Measurements from ENCODE around the gene NPAS2. TPM values are rescaled to one million over a fixed set of nuclear protein-coding genes. Genes with fewer than 3 reads are reported as not detected.

NPAS2 gene
- total RNA-seq, 1 donor from 2014 or later = 8.2 TPM

GRCh38 chr2:101003278-101003775, 183.4 kb downstream of the NPAS2 start:
- FAIRE-seq (no peak), DNase-seq (ENCODE audit: low read depth) (no peak)
- Histone ChIP-seq H3K36me3 (ENCODE audit: control insufficient read depth, insufficient read depth, low read length) (peaks cover 21% of the 10 kb centered on the region), H3K27me3 (ENCODE audit: control insufficient read depth, insufficient read depth, low read length) (no peaks in the 10 kb centered on the region), H3K4me3 (ENCODE audit: low read depth, low read length) (peak overlapping the region; percentile 83)
- TF ChIP-seq CTCF (IDR thresholded peaks at IDR 0.05; ENCODE audit: insufficient read depth, low read length, severe bottlenecking) = no peak

GRCh38 chr2:101004620-101005325, 184.8 kb downstream of the NPAS2 start:
- DNase-seq (ENCODE audit: low read depth) = no peak
- H3K27me3 ChIP-seq (ENCODE audit: control insufficient read depth, insufficient read depth, low read length) = no peaks in the 10 kb centered on the region
- no peak overlapping the region for H3K4me3 ChIP-seq (ENCODE audit: low read depth, low read length)
- no peak for TF ChIP-seq CTCF (IDR thresholded peaks at IDR 0.05; ENCODE audit: insufficient read depth, low read length, severe bottlenecking)
- peaks cover 21% of the 10 kb centered on the region for H3K36me3 ChIP-seq (ENCODE audit: control insufficient read depth, insufficient read depth, low read length)
- no peak for FAIRE-seq

GRCh38 chr2:101006065-101006715, 186.3 kb downstream of the NPAS2 start:
- H3K36me3 ChIP-seq (ENCODE audit: control insufficient read depth, insufficient read depth, low read length) = peaks cover 21% of the 10 kb centered on the region
- DNase-seq (ENCODE audit: low read depth) (no peak), FAIRE-seq (no peak)
- TF ChIP-seq CTCF (IDR thresholded peaks at IDR 0.05; ENCODE audit: insufficient read depth, low read length, severe bottlenecking) = no peak
- H3K4me3 ChIP-seq (ENCODE audit: low read depth, low read length) = no peak overlapping the region
- H3K27me3 ChIP-seq (ENCODE audit: control insufficient read depth, insufficient read depth, low read length) = no peaks in the 10 kb centered on the region

GRCh38 chr2:101007415-101008345, 187.7 kb downstream of the NPAS2 start:
- FAIRE-seq (no peak), DNase-seq (ENCODE audit: low read depth) (no peak)
- Histone ChIP-seq H3K4me3 (ENCODE audit: low read depth, low read length) (no peak overlapping the region), H3K27me3 (ENCODE audit: control insufficient read depth, insufficient read depth, low read length) (no peaks in the 10 kb centered on the region), H3K36me3 (ENCODE audit: control insufficient read depth, insufficient read depth, low read length) (peaks cover 21% of the 10 kb centered on the region)
- TF ChIP-seq CTCF (IDR thresholded peaks at IDR 0.05; ENCODE audit: insufficient read depth, low read length, severe bottlenecking) = no peak

- H3K27me3 ChIP-seq (ENCODE audit: control insufficient read depth, insufficient read depth, low read length) = no peaks in the 10 kb centered on the region
Measured at GRCh38 chr2:101011152-101011551, 191.2 kb downstream of the NPAS2 start.

More at GRCh38 chr2:101011152-101011551, 191.2 kb downstream of the NPAS2 start:
- FAIRE-seq (no peak), DNase-seq (ENCODE audit: low read depth) (no peak)
- Histone ChIP-seq H3K36me3 (ENCODE audit: control insufficient read depth, insufficient read depth, low read length) (peaks cover 6% of the 10 kb centered on the region), H3K4me3 (ENCODE audit: low read depth, low read length) (no peak overlapping the region)
- TF ChIP-seq CTCF (IDR thresholded peaks at IDR 0.05; ENCODE audit: insufficient read depth, low read length, severe bottlenecking) = no peak
